GM18508 (cell line): Measurements from ENCODE around the gene FICD.
"Not testable (repeated sequence)": the region's sequence is repeated elsewhere in the genome, so short reads cannot be mapped to it uniquely, and the experiment has no call there.

Experiments
- ATAC-seq: cut with Tn5 transposase; IDR thresholded peaks from one replicate; pipeline ENCODE4 v1.9.1; 2021; ENCODE audit warnings: moderate number of reproducible peaks; ENCODE audit not compliant: insufficient read depth, unreplicated experiment

Gene FICD

DNA sequence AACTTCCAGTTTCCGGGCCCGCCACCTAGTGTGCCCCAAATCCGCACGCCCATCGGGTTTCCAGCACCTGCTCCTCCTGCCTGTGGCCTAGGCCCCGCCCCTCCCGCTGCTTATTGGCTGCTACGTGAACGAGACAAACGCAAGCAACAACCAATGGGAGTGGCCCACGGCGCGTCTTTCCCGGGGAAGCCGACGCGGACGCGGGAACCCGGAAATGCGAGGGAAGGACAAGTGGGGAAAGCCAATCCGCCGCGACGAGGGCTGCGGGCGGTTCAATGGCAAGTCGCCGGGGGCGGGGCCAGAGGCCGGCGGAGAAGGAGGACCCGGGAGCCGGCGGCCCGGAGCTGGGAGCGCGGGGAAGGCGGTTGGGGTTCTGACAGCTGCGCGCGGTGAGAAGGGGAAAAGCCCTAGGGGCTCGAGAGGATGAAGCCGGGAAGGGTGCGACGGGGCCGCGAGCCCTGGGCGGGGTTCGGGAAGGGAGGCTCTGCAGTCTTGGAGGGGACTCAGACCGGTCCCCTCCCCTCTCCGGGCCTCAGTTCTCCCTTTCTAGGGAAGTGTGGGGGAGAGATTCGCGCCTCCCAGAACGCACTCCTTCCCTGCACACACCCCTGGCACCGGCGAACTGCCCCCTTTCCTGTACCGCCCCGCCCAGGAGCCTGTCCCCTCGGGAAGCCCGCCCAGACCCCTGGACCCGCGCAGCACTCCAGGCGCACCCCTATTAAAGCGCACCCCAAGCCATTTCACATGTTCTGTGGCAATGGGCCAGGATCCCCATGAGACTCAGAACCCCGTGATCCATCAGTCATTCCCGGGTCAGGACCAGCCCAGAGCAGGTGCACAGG, at the start of gene FICD:
FICD (plus strand) TSS at position 305 of the 842 bp plus-strand sequence. CDS start 1,696 bp downstream, outside the sequence.
- peak; percentile 54 for ATAC-seq

GRCh38 chr12:108465417-108465816, 49.7 kb upstream of the FICD start:
- ATAC-seq = no peak

DNA sequence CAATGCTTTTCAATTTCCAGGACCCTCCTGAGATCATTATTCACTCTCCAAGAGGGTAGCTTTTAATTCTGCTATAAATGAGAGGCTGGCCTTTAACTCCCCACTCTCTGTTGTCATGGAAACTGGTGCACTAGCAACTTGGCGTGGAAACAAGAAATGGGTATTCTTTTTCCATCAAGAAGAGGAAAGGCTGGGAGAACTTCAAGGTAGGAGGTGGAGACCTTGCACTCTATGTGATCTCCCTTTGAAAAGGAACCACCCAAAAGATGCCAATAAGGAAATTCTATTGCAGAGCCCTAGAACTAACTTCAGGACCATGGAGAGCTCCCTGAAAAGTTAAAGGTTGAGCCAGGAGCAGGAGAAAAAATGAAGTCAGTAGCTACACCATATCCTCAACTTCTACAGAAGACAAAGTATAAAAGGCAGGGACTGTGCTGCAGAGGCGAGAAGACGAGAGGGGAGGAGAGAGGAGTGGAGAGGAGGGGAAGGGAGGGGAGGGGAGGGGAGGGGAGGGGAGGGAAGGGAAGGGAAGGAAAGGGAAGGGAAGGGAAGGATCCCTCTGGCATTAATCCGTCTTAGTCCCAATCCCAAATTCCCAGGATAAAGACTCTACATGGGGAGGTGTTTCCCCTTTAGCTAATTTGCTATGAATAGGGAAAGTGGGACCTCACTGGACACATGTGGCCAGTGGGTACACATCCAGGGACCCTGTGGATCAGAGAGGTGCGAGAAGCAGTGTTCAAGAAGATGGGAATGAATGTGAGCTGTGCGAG, 46.7 kb upstream of the FICD start:
- no peak for ATAC-seq

- ATAC-seq = no peak
Observed at GRCh38 chr12:108473400-108474055, 41.5 kb upstream of the FICD start.

DNA sequence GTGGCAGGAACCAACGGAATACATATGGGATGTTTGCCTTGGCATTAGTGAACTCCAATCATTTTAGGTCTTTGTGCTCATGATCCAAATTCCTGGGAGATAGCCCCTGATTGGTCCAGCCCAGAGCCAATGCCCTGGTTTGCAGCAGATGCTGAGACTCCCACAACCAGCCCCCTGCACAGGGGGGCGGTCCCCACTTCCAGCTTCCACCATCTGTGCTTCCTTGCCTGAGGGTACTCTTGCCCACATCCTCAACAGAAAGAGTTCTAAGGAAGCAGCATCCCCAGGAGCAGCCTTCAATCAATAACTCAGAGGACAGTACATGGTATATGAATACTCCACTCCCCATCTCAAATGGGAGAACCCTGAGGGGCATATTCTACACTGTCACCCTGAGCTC, 39.7 kb upstream of the FICD start:
- no peak for ATAC-seq

DNA sequence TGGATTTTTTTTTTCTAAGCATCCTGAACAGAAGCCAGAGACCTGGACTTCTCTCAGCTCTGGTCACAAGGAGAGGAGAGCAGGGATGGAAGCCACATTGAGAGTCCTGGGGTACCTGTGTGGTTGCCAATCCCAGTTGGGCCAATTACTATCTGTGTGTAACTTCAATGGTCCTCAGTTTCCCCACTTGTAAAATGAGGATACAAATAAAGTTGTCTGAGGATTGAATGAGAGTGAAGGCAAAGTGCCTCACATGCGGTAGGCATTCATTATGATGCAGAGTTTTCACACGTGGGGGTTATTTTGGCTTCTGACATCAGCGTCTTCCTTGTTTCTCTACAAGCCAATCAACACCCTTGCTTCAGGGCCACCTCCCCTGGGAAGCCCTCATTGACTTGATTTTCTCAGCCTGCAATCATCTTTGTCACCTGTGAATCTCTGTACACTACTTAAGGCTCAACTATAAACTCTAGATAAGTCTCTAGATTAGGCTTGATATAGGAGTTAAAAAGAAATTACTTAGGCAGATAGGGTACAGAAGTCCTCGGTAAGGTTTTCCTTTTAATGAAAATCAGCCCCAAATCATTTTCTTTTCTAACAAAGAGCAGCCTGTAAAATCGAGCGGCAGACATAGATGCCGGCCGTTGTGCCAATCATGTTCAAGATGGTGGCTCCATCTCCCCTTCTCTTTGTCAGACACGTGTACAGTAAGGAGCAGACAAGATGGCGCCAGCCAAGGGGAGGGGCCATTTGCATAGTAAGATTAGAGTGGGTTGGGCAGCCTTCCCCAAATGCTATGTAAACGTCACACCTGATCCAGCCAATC, 37.8 kb upstream of the FICD start:
- ATAC-seq = no peak

DNA sequence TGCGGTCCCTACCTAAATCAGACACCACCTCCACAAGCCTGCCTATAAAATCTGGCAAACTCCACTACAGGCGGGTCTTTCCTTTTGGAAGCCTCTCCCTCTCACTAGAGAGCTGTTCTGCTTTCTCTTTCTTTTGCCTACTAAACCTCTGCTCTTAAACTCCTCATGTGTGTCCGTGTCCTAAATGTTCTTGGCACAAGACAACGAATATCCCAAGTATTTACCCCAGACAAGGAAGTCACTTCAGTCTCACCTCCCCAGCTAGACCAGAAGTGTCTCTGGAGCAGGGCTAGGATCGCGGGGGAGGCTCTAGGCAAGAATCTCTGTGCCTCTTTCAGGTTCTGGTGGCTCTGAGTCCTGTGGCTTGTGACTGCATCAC, 37.2 kb upstream of the FICD start:
- ATAC-seq = no peak

- no peak for ATAC-seq
Observed at GRCh38 chr12:108478611-108479206, 36.4 kb upstream of the FICD start.

- ATAC-seq = no peak
Observed at GRCh38 chr12:108479364-108480070, 35.6 kb upstream of the FICD start.

DNA sequence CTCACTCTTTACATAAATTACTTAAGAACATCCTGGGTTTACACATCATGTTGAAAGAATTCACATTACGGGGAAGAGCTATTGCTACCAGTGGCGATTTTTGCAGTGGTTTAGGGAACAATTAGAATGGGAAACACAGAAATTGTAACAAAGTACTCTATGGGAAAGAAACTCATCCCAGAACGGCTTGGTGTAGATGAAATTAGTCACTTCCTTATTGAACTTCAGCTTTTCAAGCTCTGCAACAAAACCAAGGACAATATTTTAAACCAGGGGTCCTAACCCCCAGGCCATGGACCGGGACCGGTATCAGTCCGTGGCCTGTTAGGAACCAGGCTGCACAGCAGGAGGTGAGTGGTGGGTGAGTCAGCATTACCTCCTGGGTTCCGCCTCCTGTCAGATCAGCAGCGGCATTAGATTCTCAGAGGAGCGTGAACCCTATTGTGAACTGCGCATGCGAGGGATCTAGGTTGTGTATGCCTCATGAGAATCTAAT, 32.3 kb upstream of the FICD start:
- no peak for ATAC-seq

DNA sequence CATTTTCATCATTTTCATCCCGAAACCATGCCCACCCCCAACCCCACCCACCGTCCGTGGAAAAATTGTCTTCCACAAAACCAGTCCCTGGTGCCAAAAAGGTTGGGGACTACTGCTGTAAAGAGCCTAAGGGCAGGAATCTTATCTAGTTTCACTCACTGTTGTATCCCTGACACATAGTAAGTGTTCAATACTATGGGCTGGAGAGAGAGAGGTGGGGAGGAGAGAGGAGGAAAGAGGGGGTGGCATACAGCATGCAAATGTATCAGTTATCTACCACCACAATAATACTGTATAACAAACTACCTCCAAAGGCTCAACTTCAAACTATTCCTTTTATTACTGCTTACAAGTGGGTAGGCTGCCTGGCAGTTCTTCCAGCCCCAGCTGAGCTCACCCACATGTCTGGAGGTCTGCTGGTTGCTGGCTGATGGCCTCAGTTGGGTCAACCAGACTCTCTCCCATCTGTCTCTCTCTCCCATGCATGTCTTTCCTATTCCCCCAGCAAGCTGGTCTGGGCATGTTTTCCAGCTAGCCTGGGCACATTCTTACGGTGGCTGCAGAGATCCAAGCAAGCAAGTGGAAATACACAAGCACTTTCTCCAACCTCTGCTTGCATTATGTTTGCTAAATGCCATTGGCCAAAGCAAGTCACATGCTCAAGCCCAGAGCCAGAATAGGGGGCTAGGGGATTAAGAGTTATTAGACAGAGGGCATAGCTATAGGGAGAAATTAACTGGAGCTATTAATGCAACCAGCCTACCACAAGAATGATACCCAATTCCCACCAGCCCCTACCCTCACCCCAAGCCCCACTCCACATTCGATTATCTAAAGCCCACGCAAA, 31.6 kb upstream of the FICD start:
- no peak for ATAC-seq

- ATAC-seq = no peak
Observed at GRCh38 chr12:108484431-108484830, 30.6 kb upstream of the FICD start.

GRCh38 chr12:108484845-108485244, 30.2 kb upstream of the FICD start:
- no peak for ATAC-seq

- ATAC-seq = not testable (repeated sequence)
Observed at GRCh38 chr12:108485371-108485770, 29.7 kb upstream of the FICD start.

DNA sequence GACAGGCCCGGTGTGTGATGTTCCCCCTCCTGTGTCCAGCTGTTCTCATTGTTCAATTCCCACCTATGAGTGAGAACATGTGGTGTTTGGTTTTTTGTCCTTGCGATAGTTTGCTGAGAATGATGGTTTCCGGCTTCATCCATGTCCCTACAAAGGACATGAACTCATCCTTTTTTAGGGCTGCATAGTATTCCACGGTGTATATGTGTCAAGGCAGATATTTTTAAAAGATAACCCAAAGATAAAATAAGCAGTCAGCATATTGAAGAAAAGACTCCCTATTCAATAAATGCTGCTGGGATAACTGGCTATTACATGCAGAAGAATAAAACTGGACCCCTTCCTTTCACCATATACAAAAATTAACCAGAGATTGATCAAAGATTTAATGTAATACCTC, 28.0 kb upstream of the FICD start:
- ATAC-seq = not testable (repeated sequence)

DNA sequence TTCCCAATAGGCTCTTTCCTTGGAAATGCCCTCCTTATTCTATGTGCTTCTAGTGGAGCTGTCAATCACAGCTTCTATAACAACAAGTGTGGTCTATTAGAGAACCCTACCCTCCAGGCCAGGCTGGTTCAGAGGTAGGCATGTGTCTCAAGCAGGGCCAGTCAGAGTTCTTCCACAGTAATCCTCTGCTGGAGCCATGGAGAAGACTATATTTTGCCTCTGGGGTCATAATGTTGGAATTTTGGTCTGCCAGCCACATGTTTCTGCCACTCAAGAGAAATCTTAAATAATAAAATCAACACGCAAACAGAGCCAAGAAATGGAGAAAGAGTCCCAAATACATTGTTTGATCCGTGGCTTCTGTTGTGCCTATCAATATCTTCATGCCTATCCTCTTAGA, 23.8 kb upstream of the FICD start:
- ATAC-seq = no peak

GRCh38 chr12:108495054-108495453, 20.0 kb upstream of the FICD start:
- ATAC-seq = no peak
